Measurements from ENCODE around the gene RTBDN.

Gene RTBDN

GRCh38 chr19:12834566-12834943, at the start of gene RTBDN:
RTBDN (minus strand) TSS chr19:12834579; CDS start chr19:12829979, 4,600 bp downstream.
- no peak for DNase-seq (ENCODE audit: low read depth)
- peak within 1 kb of the TSS; percentile 37 for H3K4me3 ChIP-seq (replicated peaks; ENCODE audit: low read depth, low read length)
- TF ChIP-seq CTCF (IDR thresholded peaks at IDR 0.05; ENCODE audit: low read length, missing control alignments), result no peak

GRCh38 chr19:12882589-12882988, 48.2 kb upstream of the RTBDN start:
- no peak for TF ChIP-seq CTCF (IDR thresholded peaks at IDR 0.05; ENCODE audit: low read length, missing control alignments)
- H3K4me3 ChIP-seq (replicated peaks; ENCODE audit: low read depth, low read length), result no peak overlapping the region
- no peak for DNase-seq (ENCODE audit: low read depth)

- TF ChIP-seq CTCF (IDR thresholded peaks at IDR 0.05; ENCODE audit: low read length, missing control alignments), result no peak
- DNase-seq (ENCODE audit: low read depth), result peak; percentile 94
- H3K4me3 ChIP-seq (replicated peaks; ENCODE audit: low read depth, low read length), result peak within 1 kb of the TSS; percentile 86
Observed at GRCh38 chr19:12881172-12881808, 46.9 kb upstream of the RTBDN start, which contains the start of gene DNASE2. DNASE2 (minus strand) TSS chr19:12881449; CDS start chr19:12881375, 74 bp downstream.

- DNase-seq (ENCODE audit: low read depth), result peak; percentile 26
- TF ChIP-seq CTCF (IDR thresholded peaks at IDR 0.05; ENCODE audit: low read length, missing control alignments), result no peak
- H3K4me3 ChIP-seq (replicated peaks; ENCODE audit: low read depth, low read length), result peak overlapping the region; percentile 86
Observed at GRCh38 chr19:12880551-12881171, 46.3 kb upstream of the RTBDN start.

- DNase-seq (ENCODE audit: low read depth), result no peak
- no peak overlapping the region for H3K4me3 ChIP-seq (replicated peaks; ENCODE audit: low read depth, low read length)
- TF ChIP-seq CTCF (IDR thresholded peaks at IDR 0.05; ENCODE audit: low read length, missing control alignments), result no peak
Observed at GRCh38 chr19:12875086-12875485, 40.7 kb upstream of the RTBDN start.

- H3K4me3 ChIP-seq (replicated peaks; ENCODE audit: low read depth, low read length), result no peak overlapping the region
Observed at GRCh38 chr19:12873891-12874745, 39.7 kb upstream of the RTBDN start.

More at GRCh38 chr19:12873891-12874745, 39.7 kb upstream of the RTBDN start:
- no peak for DNase-seq (ENCODE audit: low read depth)
- TF ChIP-seq CTCF (IDR thresholded peaks at IDR 0.05; ENCODE audit: low read length, missing control alignments), result no peak
